ENCODE measurements around the gene PRAMEF10.
"Not testable (repeated sequence)": the region's sequence is repeated elsewhere in the genome, so short reads cannot be mapped to it uniquely, and the experiment has no call there.

PRAMEF10 gene

GRCh38 chr1:12898170-12898569 is at the start of gene PRAMEF10:
TSS of gene PRAMEF10 (minus strand) at chr1:12898270. CDS start at chr1:12895847, 2,423 bp downstream.
- DNase-seq (ENCODE audit: low spot score in 2 of 2); H3K27ac Mint-ChIP-seq; H3K9me3 Mint-ChIP-seq: not testable (repeated sequence)

GRCh38 chr1:12947480-12947879 is 49.4 kb upstream of the PRAMEF10 start, which contains the start of gene PRAMEF6:
TSS of gene PRAMEF6 (minus strand) at chr1:12947580. CDS start at chr1:12942518, 5,062 bp downstream.
- H3K36me3 Mint-ChIP-seq; H3K27ac Mint-ChIP-seq; ATAC-seq; H3K4me3 Mint-ChIP-seq; H3K9me3 Mint-ChIP-seq; H3K4me1 Mint-ChIP-seq; DNase-seq (ENCODE audit: low spot score in 2 of 2): not testable (repeated sequence)

More at GRCh38 chr1:12898170-12898569, at the start of gene PRAMEF10:
- ATAC-seq, H3K4me3 Mint-ChIP-seq, H3K4me1 Mint-ChIP-seq, H3K36me3 Mint-ChIP-seq: not testable (repeated sequence)

- ATAC-seq; DNase-seq (ENCODE audit: low spot score in 2 of 2); H3K27ac Mint-ChIP-seq; H3K4me3 Mint-ChIP-seq; H3K36me3 Mint-ChIP-seq; H3K4me1 Mint-ChIP-seq; H3K9me3 Mint-ChIP-seq: not testable (repeated sequence)
These were observed 26.3 kb upstream of the PRAMEF10 start for GRCh38 chr1:12924368-12924767.

GRCh38 chr1:12921749-12922148 is 23.7 kb upstream of the PRAMEF10 start:
- not testable (repeated sequence) for H3K36me3 Mint-ChIP-seq; H3K27ac Mint-ChIP-seq; H3K4me3 Mint-ChIP-seq; DNase-seq (ENCODE audit: low spot score in 2 of 2); H3K4me1 Mint-ChIP-seq; ATAC-seq; H3K9me3 Mint-ChIP-seq

- ATAC-seq; DNase-seq (ENCODE audit: low spot score in 2 of 2); H3K4me1 Mint-ChIP-seq; H3K4me3 Mint-ChIP-seq; H3K27ac Mint-ChIP-seq; H3K9me3 Mint-ChIP-seq; H3K36me3 Mint-ChIP-seq: not testable (repeated sequence)
These were observed 18.2 kb upstream of the PRAMEF10 start, which contains the start of gene PRAMEF7 for GRCh38 chr1:12916310-12916709. TSS of gene PRAMEF7 (plus strand) at chr1:12916610. CDS start at chr1:12917693, 1,083 bp downstream.

GRCh38 chr1:12903793-12904572 is 5.9 kb upstream of the PRAMEF10 start:
- H3K36me3 Mint-ChIP-seq; H3K4me1 Mint-ChIP-seq; ATAC-seq; DNase-seq (ENCODE audit: low spot score in 2 of 2); H3K4me3 Mint-ChIP-seq; H3K9me3 Mint-ChIP-seq; H3K27ac Mint-ChIP-seq: not testable (repeated sequence)

GRCh38 chr1:12899186-12899585 is 1.1 kb upstream of the PRAMEF10 start:
- DNase-seq (ENCODE audit: low spot score in 2 of 2); H3K36me3 Mint-ChIP-seq; H3K4me3 Mint-ChIP-seq; ATAC-seq; H3K9me3 Mint-ChIP-seq; H3K4me1 Mint-ChIP-seq; H3K27ac Mint-ChIP-seq: not testable (repeated sequence)

- H3K9me3 Mint-ChIP-seq; H3K27ac Mint-ChIP-seq; H3K4me3 Mint-ChIP-seq; H3K4me1 Mint-ChIP-seq; H3K36me3 Mint-ChIP-seq; DNase-seq (ENCODE audit: low spot score in 2 of 2); ATAC-seq: not testable (repeated sequence)
These were observed 12.0 kb downstream of the PRAMEF10 start, which contains the start of gene PRAMEF4 for GRCh38 chr1:12886101-12886500. TSS of gene PRAMEF4 (minus strand) at chr1:12886201. CDS start at chr1:12883394, 2,807 bp downstream.

- not testable (repeated sequence) for ATAC-seq; H3K36me3 Mint-ChIP-seq; H3K4me1 Mint-ChIP-seq; H3K9me3 Mint-ChIP-seq; H3K4me3 Mint-ChIP-seq; DNase-seq (ENCODE audit: low spot score in 2 of 2); H3K27ac Mint-ChIP-seq
These were observed 19.6 kb downstream of the PRAMEF10 start for GRCh38 chr1:12878453-12878852.

GRCh38 chr1:12863131-12863880 is 34.8 kb downstream of the PRAMEF10 start:
- ATAC-seq; H3K4me3 Mint-ChIP-seq; H3K4me1 Mint-ChIP-seq; H3K9me3 Mint-ChIP-seq; H3K36me3 Mint-ChIP-seq; H3K27ac Mint-ChIP-seq; DNase-seq (ENCODE audit: low spot score in 2 of 2): not testable (repeated sequence)

GRCh38 chr1:12856786-12857185 is 41.3 kb downstream of the PRAMEF10 start, which contains the start of gene PRAMEF2:
TSS of gene PRAMEF2 (plus strand) at chr1:12857086. CDS start at chr1:12859010, 1,924 bp downstream.
- not testable (repeated sequence) for H3K36me3 Mint-ChIP-seq, H3K4me1 Mint-ChIP-seq, H3K27ac Mint-ChIP-seq, H3K9me3 Mint-ChIP-seq, H3K4me3 Mint-ChIP-seq, ATAC-seq
- peak in 1 of 2 donors; percentile 15 for DNase-seq (ENCODE audit: low spot score in 2 of 2)

GRCh38 chr1:12851779-12852178 is 46.3 kb downstream of the PRAMEF10 start:
- DNase-seq (ENCODE audit: low spot score in 2 of 2) (no peak), ATAC-seq (no peak)
- H3K4me3 Mint-ChIP-seq: no peak overlapping the region
- no peaks in the 10 kb centered on the region for H3K9me3 Mint-ChIP-seq
- no peaks in the 10 kb centered on the region for H3K4me1 Mint-ChIP-seq
- no peaks in the 10 kb centered on the region for H3K36me3 Mint-ChIP-seq
- H3K27ac Mint-ChIP-seq: no peak overlapping the region

GRCh38 chr1:12848620-12849019 is 49.5 kb downstream of the PRAMEF10 start, which contains the start of gene HNRNPCL1:
TSS of gene HNRNPCL1 (minus strand) at chr1:12848720. CDS start at chr1:12848289, 431 bp downstream.
- not testable (repeated sequence) for H3K9me3 Mint-ChIP-seq; H3K4me1 Mint-ChIP-seq; H3K36me3 Mint-ChIP-seq; H3K27ac Mint-ChIP-seq; H3K4me3 Mint-ChIP-seq; DNase-seq (ENCODE audit: low spot score in 2 of 2); ATAC-seq
